ENCODE results near the gene PLEKHG4B.

The PLEKHG4B gene

GRCh38 chr5:153256-153655 is 61.3 kb downstream of the PLEKHG4B start:
- H3K4me3 ChIP-seq (ENCODE audit: low read depth, low read length), result no peak overlapping the region
- H3K9me3 ChIP-seq (ENCODE audit: control insufficient read depth, insufficient read depth, low read depth, low read length), result no peaks in the 10 kb centered on the region; the same call in 1 of the 2 replicates
- peaks cover 64% of the 10 kb centered on the region for H3K36me3 ChIP-seq (ENCODE audit: control insufficient read depth, insufficient read depth, low read length)
- no peaks in the 10 kb centered on the region for H3K27me3 ChIP-seq (ENCODE audit: control insufficient read depth, insufficient read depth, low read length)
- no peak overlapping the region for H3K27ac ChIP-seq (ENCODE audit: low read depth, low read length)
- H3K9ac ChIP-seq (ENCODE audit: low read length), result no peak overlapping the region
- no peaks in the 10 kb centered on the region for H3K4me1 ChIP-seq (ENCODE audit: control insufficient read depth, insufficient read depth, low read length)

- no peak overlapping the region for H3K4me3 ChIP-seq (ENCODE audit: low read depth, low read length)
- no peaks in the 10 kb centered on the region for H3K4me1 ChIP-seq (ENCODE audit: control insufficient read depth, insufficient read depth, low read length)
- H3K36me3 ChIP-seq (ENCODE audit: control insufficient read depth, insufficient read depth, low read length), result peaks cover 64% of the 10 kb centered on the region
- no peaks in the 10 kb centered on the region for H3K27me3 ChIP-seq (ENCODE audit: control insufficient read depth, insufficient read depth, low read length)
- no peaks in the 10 kb centered on the region for H3K9me3 ChIP-seq (ENCODE audit: control insufficient read depth, insufficient read depth, low read depth, low read length)
- no peak overlapping the region for H3K27ac ChIP-seq (ENCODE audit: low read depth, low read length)
- H3K9ac ChIP-seq (ENCODE audit: low read length), result no peak overlapping the region
Observed at GRCh38 chr5:154236-154635, 62.3 kb downstream of the PLEKHG4B start.

GRCh38 chr5:154826-155225 is 62.9 kb downstream of the PLEKHG4B start:
- peaks cover 70% of the 10 kb centered on the region for H3K36me3 ChIP-seq (ENCODE audit: control insufficient read depth, insufficient read depth, low read length)
- no peak overlapping the region for H3K9ac ChIP-seq (ENCODE audit: low read length)
- no peaks in the 10 kb centered on the region for H3K4me1 ChIP-seq (ENCODE audit: control insufficient read depth, insufficient read depth, low read length)
- H3K4me3 ChIP-seq (ENCODE audit: low read depth, low read length), result no peak overlapping the region
- H3K27ac ChIP-seq (ENCODE audit: low read depth, low read length), result no peak overlapping the region
- H3K27me3 ChIP-seq (ENCODE audit: control insufficient read depth, insufficient read depth, low read length), result no peaks in the 10 kb centered on the region
- H3K9me3 ChIP-seq (ENCODE audit: control insufficient read depth, insufficient read depth, low read depth, low read length), result no peaks in the 10 kb centered on the region

- peaks cover 73% of the 10 kb centered on the region for H3K36me3 ChIP-seq (ENCODE audit: control insufficient read depth, insufficient read depth, low read length)
- H3K4me3 ChIP-seq (ENCODE audit: low read depth, low read length), result no peak overlapping the region
- no peak overlapping the region for H3K27ac ChIP-seq (ENCODE audit: low read depth, low read length)
- no peaks in the 10 kb centered on the region for H3K4me1 ChIP-seq (ENCODE audit: control insufficient read depth, insufficient read depth, low read length)
- H3K9me3 ChIP-seq (ENCODE audit: control insufficient read depth, insufficient read depth, low read depth, low read length), result no peaks in the 10 kb centered on the region
- no peaks in the 10 kb centered on the region for H3K27me3 ChIP-seq (ENCODE audit: control insufficient read depth, insufficient read depth, low read length)
- H3K9ac ChIP-seq (ENCODE audit: low read length), result no peak overlapping the region
Observed at GRCh38 chr5:155651-156410, 63.9 kb downstream of the PLEKHG4B start.

- H3K9me3 ChIP-seq (ENCODE audit: control insufficient read depth, insufficient read depth, low read depth, low read length), result no peaks in the 10 kb centered on the region
- H3K27me3 ChIP-seq (ENCODE audit: control insufficient read depth, insufficient read depth, low read length), result no peaks in the 10 kb centered on the region
- H3K4me1 ChIP-seq (ENCODE audit: control insufficient read depth, insufficient read depth, low read length), result no peaks in the 10 kb centered on the region
- H3K4me3 ChIP-seq (ENCODE audit: low read depth, low read length), result no peak overlapping the region
- no peak overlapping the region for H3K9ac ChIP-seq (ENCODE audit: low read length)
- no peak overlapping the region for H3K27ac ChIP-seq (ENCODE audit: low read depth, low read length)
- H3K36me3 ChIP-seq (ENCODE audit: control insufficient read depth, insufficient read depth, low read length), result peaks cover 75% of the 10 kb centered on the region
Observed at GRCh38 chr5:156411-157072, 64.6 kb downstream of the PLEKHG4B start.

- Histone ChIP-seq H3K27me3 (ENCODE audit: control insufficient read depth, insufficient read depth, low read length) (no peaks in the 10 kb centered on the region), H3K36me3 (ENCODE audit: control insufficient read depth, insufficient read depth, low read length) (peaks cover 79% of the 10 kb centered on the region), H3K9ac (ENCODE audit: low read length) (no peak overlapping the region), H3K4me3 (ENCODE audit: low read depth, low read length) (no peak overlapping the region), H3K27ac (ENCODE audit: low read depth, low read length) (no peak overlapping the region), H3K4me1 (ENCODE audit: control insufficient read depth, insufficient read depth, low read length) (no peaks in the 10 kb centered on the region), H3K9me3 (ENCODE audit: control insufficient read depth, insufficient read depth, low read depth, low read length) (no peaks in the 10 kb centered on the region)
Observed at GRCh38 chr5:157126-157715, 65.3 kb downstream of the PLEKHG4B start.

GRCh38 chr5:157801-158200 is 65.8 kb downstream of the PLEKHG4B start:
- Histone ChIP-seq H3K36me3 (ENCODE audit: control insufficient read depth, insufficient read depth, low read length) (peaks cover 78% of the 10 kb centered on the region), H3K9ac (ENCODE audit: low read length) (no peak overlapping the region)

GRCh38 chr5:158807-159447 is 67.0 kb downstream of the PLEKHG4B start:
- Histone ChIP-seq H3K36me3 (ENCODE audit: control insufficient read depth, insufficient read depth, low read length) (peaks cover 69% of the 10 kb centered on the region), H3K9ac (ENCODE audit: low read length) (no peak overlapping the region), H3K4me1 (ENCODE audit: control insufficient read depth, insufficient read depth, low read length) (no peaks in the 10 kb centered on the region), H3K27me3 (ENCODE audit: control insufficient read depth, insufficient read depth, low read length) (no peaks in the 10 kb centered on the region), H3K27ac (ENCODE audit: low read depth, low read length) (no peak overlapping the region), H3K9me3 (ENCODE audit: control insufficient read depth, insufficient read depth, low read depth, low read length) (no peaks in the 10 kb centered on the region), H3K4me3 (ENCODE audit: low read depth, low read length) (no peak overlapping the region)

More at GRCh38 chr5:157801-158200, 65.8 kb downstream of the PLEKHG4B start:
- Histone ChIP-seq H3K27ac (ENCODE audit: low read depth, low read length) (no peak overlapping the region), H3K9me3 (ENCODE audit: control insufficient read depth, insufficient read depth, low read depth, low read length) (no peaks in the 10 kb centered on the region), H3K4me3 (ENCODE audit: low read depth, low read length) (no peak overlapping the region), H3K4me1 (ENCODE audit: control insufficient read depth, insufficient read depth, low read length) (no peaks in the 10 kb centered on the region), H3K27me3 (ENCODE audit: control insufficient read depth, insufficient read depth, low read length) (no peaks in the 10 kb centered on the region)

GRCh38 chr5:159448-160172 is 67.6 kb downstream of the PLEKHG4B start:
- no peak overlapping the region for H3K27ac ChIP-seq (ENCODE audit: low read depth, low read length)
- peaks cover 62% of the 10 kb centered on the region for H3K36me3 ChIP-seq (ENCODE audit: control insufficient read depth, insufficient read depth, low read length)
- H3K27me3 ChIP-seq (ENCODE audit: control insufficient read depth, insufficient read depth, low read length), result no peaks in the 10 kb centered on the region
- H3K4me3 ChIP-seq (ENCODE audit: low read depth, low read length), result no peak overlapping the region
- H3K4me1 ChIP-seq (ENCODE audit: control insufficient read depth, insufficient read depth, low read length), result no peaks in the 10 kb centered on the region
- no peak overlapping the region for H3K9ac ChIP-seq (ENCODE audit: low read length)
- no peaks in the 10 kb centered on the region for H3K9me3 ChIP-seq (ENCODE audit: control insufficient read depth, insufficient read depth, low read depth, low read length)

- Histone ChIP-seq H3K9me3 (ENCODE audit: control insufficient read depth, insufficient read depth, low read depth, low read length) (no peaks in the 10 kb centered on the region), H3K9ac (ENCODE audit: low read length) (no peak overlapping the region), H3K4me3 (ENCODE audit: low read depth, low read length) (no peak overlapping the region), H3K27ac (ENCODE audit: low read depth, low read length) (no peak overlapping the region), H3K27me3 (ENCODE audit: control insufficient read depth, insufficient read depth, low read length) (no peaks in the 10 kb centered on the region), H3K36me3 (ENCODE audit: control insufficient read depth, insufficient read depth, low read length) (peaks cover 57% of the 10 kb centered on the region), H3K4me1 (ENCODE audit: control insufficient read depth, insufficient read depth, low read length) (no peaks in the 10 kb centered on the region)
Observed at GRCh38 chr5:160173-160510, 68.2 kb downstream of the PLEKHG4B start.
